Gastrocnemius medialis (tissue), 4 donors: ENCODE data around the gene HIC2.

Experiments
- CTCF ChIP-seq, 5 experiments: fragments of 450-650 bp in 3 of 5; fragments of 200-600 bp in 2 of 5; sonication (generic) in 2 of 5; IDR thresholded peaks in 4 of 5; conservative IDR thresholded peaks in 1 of 5; 1 replicate in 4 of 5; 2 replicates in 1 of 5; pipeline ENCODE4 v1.5.1; 2016 to 2019; ENCODE audit warnings: antibody characterized with exemption in 5 of 5, mild to moderate bottlenecking in 3 of 5, moderate library complexity in 3 of 5
- POLR2A ChIP-seq, 2 donors: fragments of 450-650 bp; IDR thresholded peaks; one replicate each; pipeline ENCODE4 v1.6.1; 2017; ENCODE audit warnings: antibody characterized with exemption in 2 of 2, mild to moderate bottlenecking in 2 of 2, moderate library complexity in 2 of 2

- TF ChIP-seq CTCF (IDR thresholded peaks at IDR 0.05 in 4 of 5, conservative IDR thresholded peaks at IDR 0.05 in 1 of 5) = no peak
- TF ChIP-seq POLR2A (IDR thresholded peaks at IDR 0.05) = no peak
Measured at GRCh38 chr22:21443735-21444421, 26.7 kb downstream of the HIC2 start.
